Testis (tissue), 2 donors: Measurements from ENCODE around the gene TBATA.

Experiments used
- POLR2A ChIP-seq: fragments of 450-650 bp; IDR thresholded peaks from one replicate; pipeline ENCODE4 v1.6.1; 2017; ENCODE audit warnings: antibody characterized with exemption, mild to moderate bottlenecking, moderate library complexity
- TF ChIP-seq, protein P1 (sequence below), 3 experiments: fragments of 450-650 bp in 2 of 3; fragments of 200-600 bp in 1 of 3; sonication (generic) in 1 of 3; IDR thresholded peaks; one replicate each; pipeline ENCODE4 v1.5.1; 2016 to 2019; ENCODE audit warnings: antibody characterized with exemption in 3 of 3, mild to moderate bottlenecking in 2 of 3, moderate library complexity in 1 of 3

DNA sequence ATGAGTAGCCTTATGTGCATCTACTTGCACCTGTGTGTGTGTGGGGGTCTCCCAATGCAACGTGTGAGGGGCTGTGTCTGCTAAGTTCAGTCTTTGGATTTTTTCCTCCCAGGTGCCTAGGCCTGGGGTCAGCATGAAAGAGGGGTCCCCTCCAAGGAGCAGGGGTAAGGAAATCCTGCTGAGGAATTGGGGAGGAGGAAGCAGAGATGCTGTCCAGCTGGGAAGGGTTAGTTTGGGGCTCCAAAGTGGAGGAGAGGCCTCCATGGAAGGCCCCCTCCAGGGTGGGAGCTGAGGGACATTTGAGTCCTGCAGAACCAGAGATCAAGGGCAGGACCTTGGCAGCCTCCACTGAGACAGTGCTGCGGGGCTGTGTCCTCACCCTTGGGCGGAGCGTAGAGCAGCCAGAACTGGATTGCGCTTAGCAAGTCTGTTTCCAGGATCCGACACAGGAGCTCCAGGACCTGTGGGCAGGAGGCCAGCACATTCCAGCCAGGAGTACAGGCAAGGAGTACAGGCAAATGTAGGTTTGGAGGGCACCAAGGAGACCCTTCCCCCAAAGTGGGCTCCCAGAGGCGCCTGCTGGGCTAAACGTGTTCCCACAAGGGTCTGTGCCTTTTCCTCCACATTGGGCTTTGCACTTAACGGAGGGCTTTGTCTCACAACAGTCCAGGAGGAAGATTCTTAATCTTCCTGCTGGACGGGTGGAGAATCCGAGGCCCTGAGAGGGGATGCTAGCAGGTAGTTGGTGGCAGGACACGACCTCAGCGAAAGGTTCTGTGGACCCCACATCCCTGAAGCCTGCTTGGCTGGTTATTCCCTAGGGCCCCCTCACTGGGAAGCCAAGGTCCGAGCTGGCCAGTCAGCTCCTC lies 10.1 kb downstream of the TBATA start:
- TF ChIP-seq POLR2A = no peak
- TF ChIP-seq, protein P1, sequence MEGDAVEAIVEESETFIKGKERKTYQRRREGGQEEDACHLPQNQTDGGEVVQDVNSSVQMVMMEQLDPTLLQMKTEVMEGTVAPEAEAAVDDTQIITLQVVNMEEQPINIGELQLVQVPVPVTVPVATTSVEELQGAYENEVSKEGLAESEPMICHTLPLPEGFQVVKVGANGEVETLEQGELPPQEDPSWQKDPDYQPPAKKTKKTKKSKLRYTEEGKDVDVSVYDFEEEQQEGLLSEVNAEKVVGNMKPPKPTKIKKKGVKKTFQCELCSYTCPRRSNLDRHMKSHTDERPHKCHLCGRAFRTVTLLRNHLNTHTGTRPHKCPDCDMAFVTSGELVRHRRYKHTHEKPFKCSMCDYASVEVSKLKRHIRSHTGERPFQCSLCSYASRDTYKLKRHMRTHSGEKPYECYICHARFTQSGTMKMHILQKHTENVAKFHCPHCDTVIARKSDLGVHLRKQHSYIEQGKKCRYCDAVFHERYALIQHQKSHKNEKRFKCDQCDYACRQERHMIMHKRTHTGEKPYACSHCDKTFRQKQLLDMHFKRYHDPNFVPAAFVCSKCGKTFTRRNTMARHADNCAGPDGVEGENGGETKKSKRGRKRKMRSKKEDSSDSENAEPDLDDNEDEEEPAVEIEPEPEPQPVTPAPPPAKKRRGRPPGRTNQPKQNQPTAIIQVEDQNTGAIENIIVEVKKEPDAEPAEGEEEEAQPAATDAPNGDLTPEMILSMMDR (IDR thresholded peaks at IDR 0.05) = no peak
